BLaER1 treated with 17β-estradiol and CSF1 and Interleukin-3, amounts not matched to agents 10 nM and 100 nM (cell line): ENCODE measurements around the gene SATB2.

Experiments
- H3K27ac ChIP-seq, 11 experiments: shearing (Covaris generic); formaldehyde crosslinking; 2 replicates each; pipeline ENCODE4 v1.8.1; 2022
- H3K27me3 ChIP-seq, 11 experiments: shearing (Covaris generic); formaldehyde crosslinking; 2 replicates each; pipeline ENCODE4 v1.8.1; 2022
- H3K36me3 ChIP-seq, 11 experiments: shearing (Covaris generic); formaldehyde crosslinking; 2 replicates each; pipeline ENCODE4 v1.8.1; 2022
- H3K4me1 ChIP-seq, 10 experiments: shearing (Covaris generic); formaldehyde crosslinking; 2 replicates each; pipeline ENCODE4 v1.8.1; 2022
- H3K4me2 ChIP-seq, 11 experiments: shearing (Covaris generic); formaldehyde crosslinking; 2 replicates each; pipeline ENCODE4 v1.8.1; 2022
- H3K4me3 ChIP-seq, 10 experiments: shearing (Covaris generic); formaldehyde crosslinking; 2 replicates each; pipeline ENCODE4 v1.8.1; 2022
- H3K9ac ChIP-seq, 11 experiments: shearing (Covaris generic); formaldehyde crosslinking; 2 replicates each; pipeline ENCODE4 v1.8.1; 2022
- H3K9me3 ChIP-seq, 11 experiments: shearing (Covaris generic); formaldehyde crosslinking; replicated peaks in 1 of 11; 2 replicates each; pipeline ENCODE4 v1.8.1; 2022
- H4K20me1 ChIP-seq, 11 experiments: shearing (Covaris generic); formaldehyde crosslinking; 2 replicates each; pipeline ENCODE4 v1.8.1; 2022
- Cebpa-rat ChIP-seq, 11 experiments: shearing (Covaris generic); IDR thresholded peaks; 2 replicates each; pipeline ENCODE4 v1.8.1; 2022

SATB2 gene

DNA sequence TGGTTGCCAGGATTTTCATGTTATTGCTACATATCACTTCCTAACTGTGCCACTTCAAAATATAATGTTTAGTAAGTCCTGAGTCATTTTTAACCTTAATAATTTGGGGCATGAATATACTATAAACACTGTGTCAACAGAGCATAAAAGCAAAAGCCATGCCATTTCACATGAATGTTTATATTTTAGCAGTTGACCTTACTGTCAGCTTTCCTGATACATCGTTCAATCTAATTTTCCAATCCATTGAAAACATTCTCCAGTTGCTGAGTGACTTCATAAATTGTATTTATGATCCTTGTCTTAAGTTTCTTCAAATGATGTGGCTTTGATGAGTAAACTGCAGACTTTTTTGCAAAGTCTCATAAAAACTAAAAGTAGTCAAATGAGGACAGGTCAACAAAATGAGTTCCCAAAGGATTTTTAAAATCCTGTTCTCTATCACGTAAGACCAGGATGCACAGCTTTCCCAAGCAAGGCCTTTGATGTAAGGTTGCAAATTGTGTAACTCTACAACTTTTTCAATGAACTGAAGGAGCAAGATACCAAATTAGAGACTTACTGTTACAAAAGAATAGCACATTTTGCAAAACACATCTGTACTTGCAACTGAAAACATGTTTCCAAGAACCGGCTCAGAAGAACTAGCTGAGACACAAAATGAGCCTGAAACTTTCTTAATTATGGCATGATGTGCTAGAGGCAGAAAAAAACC lies 117.7 kb downstream of the SATB2 start:
- Histone ChIP-seq H4K20me1 (no peaks in the 10 kb centered on the region), H3K4me1 (0 out of 20 replicates have a peak, but pooled peaks cover 0 to 4% (median 0%) of the 10 kb centered on the region in 10 experiments), H3K4me3 (no peak overlapping the region), H3K27ac (no peak overlapping the region), H3K27me3 (no peaks in the 10 kb centered on the region), H3K9ac (no peak overlapping the region), H3K36me3 (no peaks in the 10 kb centered on the region), H3K4me2 (no peak overlapping the region), H3K9me3 (no peaks in the 10 kb centered on the region)
- no peak for TF ChIP-seq Cebpa-rat (IDR thresholded peaks at IDR 0.05)

DNA sequence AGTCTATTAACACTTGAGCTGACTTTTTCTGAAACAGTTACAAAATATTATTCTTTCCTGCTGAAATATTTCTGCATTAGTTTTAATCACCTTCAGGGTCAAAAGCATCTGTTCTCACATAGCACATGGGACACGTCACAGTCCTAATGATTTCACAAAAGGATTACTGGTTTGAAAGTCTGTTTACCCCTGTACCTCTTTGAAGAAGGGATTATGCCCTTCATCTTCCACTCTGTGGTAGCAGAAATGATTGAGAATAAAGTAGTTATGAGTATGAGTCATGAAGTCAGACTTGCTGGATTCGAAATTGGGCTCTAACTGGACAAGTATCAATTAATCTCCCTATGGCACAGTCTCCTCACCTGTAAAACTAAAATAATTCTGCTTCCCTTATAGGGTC lies 121.2 kb downstream of the SATB2 start:
- H3K27ac ChIP-seq = no peak overlapping the region
- H3K4me3 ChIP-seq = no peak overlapping the region
- H3K4me2 ChIP-seq = no peak overlapping the region
- H3K36me3 ChIP-seq = no peaks in the 10 kb centered on the region
- 0 out of 20 replicates have a peak, but pooled peaks cover 0 to 4% (median 0%) of the 10 kb centered on the region in 10 experiments for H3K4me1 ChIP-seq
- no peaks in the 10 kb centered on the region for H3K27me3 ChIP-seq
- no peaks in the 10 kb centered on the region for H3K9me3 ChIP-seq
- H4K20me1 ChIP-seq = no peaks in the 10 kb centered on the region
- TF ChIP-seq Cebpa-rat (IDR thresholded peaks at IDR 0.05) = no peak
- no peak overlapping the region for H3K9ac ChIP-seq

GRCh38 chr2:199335502-199335901 lies 122.2 kb downstream of the SATB2 start:
- no peaks in the 10 kb centered on the region for H3K9me3 ChIP-seq
- H3K4me3 ChIP-seq = no peak overlapping the region
- no peaks in the 10 kb centered on the region for H4K20me1 ChIP-seq
- H3K27ac ChIP-seq = no peak overlapping the region
- H3K27me3 ChIP-seq = no peaks in the 10 kb centered on the region
- H3K36me3 ChIP-seq = no peaks in the 10 kb centered on the region
- H3K4me2 ChIP-seq = no peak overlapping the region
- TF ChIP-seq Cebpa-rat (IDR thresholded peaks at IDR 0.05) = no peak
- H3K4me1 ChIP-seq = no peaks in the 10 kb centered on the region
- no peak overlapping the region for H3K9ac ChIP-seq

DNA sequence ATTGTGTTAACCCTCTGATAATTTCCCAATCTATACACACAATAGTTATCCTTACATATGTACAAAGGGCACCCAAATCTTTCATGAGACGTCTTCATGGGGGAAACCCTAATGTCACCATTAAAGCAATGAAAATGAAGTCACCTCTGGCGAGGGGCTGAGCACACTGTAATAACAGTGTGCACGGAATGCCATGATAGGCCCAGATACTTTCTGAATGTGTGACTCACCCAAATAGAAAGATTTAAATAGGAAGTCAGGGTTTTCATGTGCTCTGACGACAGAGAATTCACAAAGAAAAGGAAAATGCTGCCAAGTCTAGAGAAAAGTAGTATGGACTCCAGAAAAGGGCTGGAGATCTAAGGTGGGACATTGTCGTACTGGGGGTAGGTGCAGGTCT lies 128.3 kb downstream of the SATB2 start:
- no peaks in the 10 kb centered on the region for H3K9me3 ChIP-seq
- H3K9ac ChIP-seq = no peak overlapping the region
- no peaks in the 10 kb centered on the region for H4K20me1 ChIP-seq
- no peak overlapping the region for H3K4me2 ChIP-seq
- H3K36me3 ChIP-seq = no peaks in the 10 kb centered on the region
- no peak overlapping the region for H3K27ac ChIP-seq
- H3K4me3 ChIP-seq = no peak overlapping the region
- TF ChIP-seq Cebpa-rat (IDR thresholded peaks at IDR 0.05) = no peak
- no peaks in the 10 kb centered on the region for H3K4me1 ChIP-seq
- no peaks in the 10 kb centered on the region for H3K27me3 ChIP-seq

DNA sequence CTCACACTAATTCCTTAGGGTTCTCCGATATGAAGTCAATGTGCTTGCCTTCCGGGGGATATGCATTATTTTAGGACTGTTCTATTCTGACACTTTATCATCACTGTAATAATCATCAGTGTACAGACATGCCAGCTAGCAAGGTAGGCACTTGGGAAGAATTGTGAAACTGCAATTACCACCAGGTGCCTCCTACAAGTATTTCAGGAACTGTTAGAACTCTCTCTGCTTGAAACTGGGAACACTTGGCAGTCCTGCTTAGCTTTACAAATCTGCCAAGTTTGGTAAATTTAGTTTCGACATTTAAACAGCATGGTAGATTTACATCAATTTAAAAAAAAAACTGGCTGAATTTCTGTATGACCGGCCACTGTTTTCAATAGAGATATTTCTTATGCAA lies 128.7 kb downstream of the SATB2 start:
- Histone ChIP-seq H3K27me3 (no peaks in the 10 kb centered on the region), H3K9me3 (no peaks in the 10 kb centered on the region), H3K36me3 (no peaks in the 10 kb centered on the region), H3K4me3 (no peak overlapping the region), H3K4me1 (no peaks in the 10 kb centered on the region), H3K4me2 (no peak overlapping the region), H4K20me1 (no peaks in the 10 kb centered on the region), H3K9ac (no peak overlapping the region), H3K27ac (no peak overlapping the region)
- TF ChIP-seq Cebpa-rat (IDR thresholded peaks at IDR 0.05) = no peak

GRCh38 chr2:199325881-199326280 lies 131.9 kb downstream of the SATB2 start:
- no peaks in the 10 kb centered on the region for H3K36me3 ChIP-seq
- H3K4me3 ChIP-seq = no peak overlapping the region
- no peak for TF ChIP-seq Cebpa-rat (IDR thresholded peaks at IDR 0.05)

DNA sequence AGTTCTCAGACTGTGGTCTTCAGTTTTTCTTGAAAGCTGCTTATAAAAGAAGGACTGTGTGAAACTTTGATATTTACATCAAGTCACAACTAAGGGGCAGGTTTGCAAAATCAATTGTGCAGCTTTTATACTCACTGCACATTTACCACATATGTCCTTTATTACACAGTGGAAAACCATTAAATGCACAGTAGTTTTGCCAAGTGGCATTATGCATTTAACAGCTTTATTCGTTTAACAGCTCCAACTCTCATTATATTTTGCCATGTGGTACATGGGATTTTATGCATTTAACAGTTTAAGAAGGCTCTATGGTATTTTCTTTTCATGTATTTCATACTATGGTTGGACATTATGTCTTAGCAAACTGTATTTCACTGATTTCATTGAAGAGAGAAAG lies 135.6 kb downstream of the SATB2 start:
- Histone ChIP-seq H3K9me3 (no peaks in the 10 kb centered on the region), H3K36me3 (no peaks in the 10 kb centered on the region), H3K27ac (no peak overlapping the region), H3K4me3 (no peak overlapping the region), H4K20me1 (no peaks in the 10 kb centered on the region), H3K27me3 (no peaks in the 10 kb centered on the region), H3K4me2 (no peak overlapping the region), H3K9ac (no peak overlapping the region), H3K4me1 (no peaks in the 10 kb centered on the region)
- TF ChIP-seq Cebpa-rat (IDR thresholded peaks at IDR 0.05) = no peak

More at GRCh38 chr2:199325881-199326280, 131.9 kb downstream of the SATB2 start:
- Histone ChIP-seq H3K9ac (no peak overlapping the region), H3K9me3 (no peaks in the 10 kb centered on the region), H3K27me3 (no peaks in the 10 kb centered on the region), H3K4me1 (no peaks in the 10 kb centered on the region), H3K4me2 (no peak overlapping the region), H3K27ac (no peak overlapping the region), H4K20me1 (no peaks in the 10 kb centered on the region)

DNA sequence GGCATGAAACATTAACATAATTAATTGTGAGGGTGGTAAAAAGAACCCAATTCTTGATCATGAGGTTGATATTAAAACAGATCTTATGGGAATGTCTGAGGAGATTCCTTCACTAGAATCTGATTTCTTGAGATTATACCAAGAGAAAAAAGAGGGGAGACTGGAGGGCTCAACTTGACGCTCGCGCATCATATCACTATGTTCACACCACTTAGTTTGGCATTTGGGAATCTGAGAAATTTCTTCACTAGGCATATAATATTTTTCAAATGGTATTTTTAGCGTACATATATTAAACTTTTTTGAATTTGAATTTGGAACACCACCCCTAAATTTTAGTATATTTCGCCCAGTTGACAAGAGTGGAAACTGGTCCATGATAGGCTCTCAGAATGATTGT lies 140.1 kb downstream of the SATB2 start:
- H3K4me1 ChIP-seq = no peaks in the 10 kb centered on the region
- H3K4me3 ChIP-seq = no peak overlapping the region
- H3K9ac ChIP-seq = no peak overlapping the region
- H3K36me3 ChIP-seq = no peaks in the 10 kb centered on the region
- no peaks in the 10 kb centered on the region for H3K9me3 ChIP-seq
- no peaks in the 10 kb centered on the region; a peak in 1 of 22 replicates for H3K27me3 ChIP-seq
- TF ChIP-seq Cebpa-rat (IDR thresholded peaks at IDR 0.05) = no peak
- H4K20me1 ChIP-seq = peaks cover 0 to 4% (median 0%) of the 10 kb centered on the region in 11 experiments; a peak in 1 of 22 replicates
- no peak overlapping the region for H3K27ac ChIP-seq
- H3K4me2 ChIP-seq = no peak overlapping the region

DNA sequence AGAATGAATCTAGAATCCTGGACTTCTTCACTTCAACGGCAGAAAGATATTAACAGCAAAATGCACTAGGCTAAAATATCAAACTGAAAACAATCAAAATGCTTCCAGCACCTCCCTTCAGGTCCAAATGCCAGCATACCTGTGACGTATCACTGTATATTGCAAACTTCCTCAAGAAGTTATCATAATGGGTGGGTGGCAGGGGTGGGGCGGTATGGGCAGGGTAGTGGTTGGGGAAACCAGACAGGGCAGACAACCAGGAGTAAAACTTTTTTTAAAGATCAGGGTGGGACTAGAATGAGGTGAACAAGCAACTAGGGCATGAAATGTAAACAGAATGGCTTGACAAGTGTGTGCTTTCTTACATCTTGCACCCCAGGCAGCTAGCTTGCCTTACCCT lies 140.9 kb downstream of the SATB2 start:
- Histone ChIP-seq H3K4me1 (no peaks in the 10 kb centered on the region), H3K4me3 (no peak overlapping the region), H3K27ac (no peak overlapping the region), H3K9me3 (no peaks in the 10 kb centered on the region), H3K4me2 (no peak overlapping the region), H3K9ac (no peak overlapping the region), H3K27me3 (no peaks in the 10 kb centered on the region; a peak in 1 of 22 replicates), H4K20me1 (peaks cover 0 to 4% (median 0%) of the 10 kb centered on the region in 11 experiments; a peak in 1 of 22 replicates), H3K36me3 (no peaks in the 10 kb centered on the region)
- TF ChIP-seq Cebpa-rat (IDR thresholded peaks at IDR 0.05) = no peak
